Activated CD8-positive, alpha-beta T cell treated with anti-CD3 and anti-CD28 coated beads, Interleukin-2, amount 10 ng/mL, durations not matched to agents 7 days and 5 days (primary cell): ENCODE data around the gene MFRP. TPM values are rescaled to one million over a fixed set of nuclear protein-coding genes. Genes with fewer than 3 reads are reported as not detected.

Experiments used
- ATAC-seq: fragments of 150-1000 bp; cut with Tn5 transposase; one replicate; pipeline ENCODE4 v1.10.0; 2021; ENCODE audit warnings: moderate library complexity
- CTCF ChIA-PET: fragments of 350-600 bp; sonication (Branson Sonifier 250); formaldehyde crosslinking; loops from one replicate; lab custom pipeline; 2021; ENCODE audit warnings: antibody characterized with exemption; lab: Charles Lee
- POLR2A ChIA-PET: fragments of 350-600 bp; sonication (Branson Sonifier 250); formaldehyde crosslinking; loops from one replicate; lab custom pipeline; 2021; ENCODE audit warnings: antibody characterized with exemption; lab: Charles Lee
- DNase-seq: peaks from one replicate; pipeline ENCODE4 v3.0.0-alpha.2; 2020
- H3K27ac Mint-ChIP-seq: one replicate; pipeline ENCODE4 v1.8.0; 2021; ENCODE audit warnings: mild to moderate bottlenecking, mixed read lengths
- H3K27me3 Mint-ChIP-seq: one replicate; pipeline ENCODE4 v1.8.0; 2021; ENCODE audit warnings: low read depth, mixed read lengths
- H3K36me3 Mint-ChIP-seq: one replicate; pipeline ENCODE4 v1.8.0; 2021; ENCODE audit warnings: low read depth, mixed read lengths
- H3K4me1 Mint-ChIP-seq: one replicate; pipeline ENCODE4 v1.8.0; 2021; ENCODE audit warnings: low read depth, mixed read lengths
- H3K4me3 Mint-ChIP-seq: one replicate; pipeline ENCODE4 v1.8.0; 2021; ENCODE audit warnings: mild to moderate bottlenecking, mixed read lengths
- H3K9me3 Mint-ChIP-seq: one replicate; pipeline ENCODE4 v1.8.0; 2022; ENCODE audit warnings: mixed read lengths; ENCODE audit not compliant: insufficient read depth
- total RNA-seq, 2 experiments: library from RNA; stranded (reverse); gene quantifications; one replicate each; pipeline ENCODE4 v1.2.3, GENCODE V29; 2021

MFRP gene
- total RNA-seq, 2 experiments from 2014 or later: not detected

GRCh38 chr11:119335091-119335654 lies 11.3 kb downstream of the MFRP start:
- ChIA-PET CTCF (interaction anchor here (1.1 to 5.6 kb wide), 4 partner anchors 13 to 166 kb away, joined by 3 to 57 read pairs (median 20); no protein-coding TSS in a partner anchor), POLR2A (interaction anchor here (0.7 to 2.5 kb wide), 4 partner anchors 11 to 240 kb away, joined by 3 to 13 read pairs (median 6); a partner anchor contains a TSS)
- no peak for ATAC-seq
- Mint-ChIP-seq H3K27me3 (peaks cover 15% of the 10 kb centered on the region), H3K27ac (peak overlapping the region; percentile 96), H3K4me3 (peak overlapping the region; percentile 92), H3K4me1 (peaks cover 62% of the 10 kb centered on the region), H3K9me3 (no peaks in the 10 kb centered on the region), H3K36me3 (peaks cover 22% of the 10 kb centered on the region)
- DNase-seq: no peak

- ATAC-seq: peak; percentile 96
- Mint-ChIP-seq H3K9me3 (no peaks in the 10 kb centered on the region), H3K27ac (peak within 1 kb of the TSS; percentile 96), H3K36me3 (peaks cover 22% of the 10 kb centered on the region), H3K4me3 (peak within 1 kb of the TSS; percentile 92), H3K27me3 (peaks cover 20% of the 10 kb centered on the region), H3K4me1 (peaks cover 60% of the 10 kb centered on the region)
- DNase-seq: peak; percentile 98
- ChIA-PET CTCF (interaction anchor here (1.1 to 5.6 kb wide), 4 partner anchors 12 to 165 kb away, joined by 3 to 57 read pairs (median 20); no protein-coding TSS in a partner anchor), POLR2A (interaction anchor here (0.7 to 2.5 kb wide), 5 partner anchors 10 to 267 kb away, joined by 3 to 13 read pairs (median 4); partner anchors contain the start of gene VPS11)
Observed at GRCh38 chr11:119334174-119334930, 12.2 kb downstream of the MFRP start, which contains the start of gene RNF26. Gene RNF26, plus strand, starts transcription at chr11:119334527. Its CDS starts 596 bp downstream, at chr11:119335123.

GRCh38 chr11:119332111-119332765 lies 14.3 kb downstream of the MFRP start:
- Mint-ChIP-seq H3K27me3 (peaks cover 17% of the 10 kb centered on the region), H3K36me3 (peaks cover 16% of the 10 kb centered on the region), H3K4me3 (no peak overlapping the region), H3K9me3 (no peaks in the 10 kb centered on the region), H3K27ac (peak overlapping the region; percentile 22), H3K4me1 (peaks cover 42% of the 10 kb centered on the region)
- DNase-seq: no peak
- CTCF ChIA-PET: interaction anchor here (1.4 to 5.6 kb wide), 3 partner anchors 10 to 163 kb away, joined by 3 to 57 read pairs (median 3); no protein-coding TSS in a partner anchor
- no peak for ATAC-seq
- POLR2A ChIA-PET: no interaction called here

GRCh38 chr11:119330237-119330636 lies 16.3 kb downstream of the MFRP start:
- DNase-seq: no peak
- H3K27me3 Mint-ChIP-seq: peaks cover 17% of the 10 kb centered on the region
- no peak for ATAC-seq
- CTCF ChIA-PET: interaction anchor here (1.5 to 5.6 kb wide), 2 partner anchors 8 to 26 kb away, joined by 3 to 57 read pairs; no protein-coding TSS in a partner anchor
- no peaks in the 10 kb centered on the region for H3K9me3 Mint-ChIP-seq
- no peak overlapping the region for H3K4me3 Mint-ChIP-seq
- H3K27ac Mint-ChIP-seq: no peak overlapping the region
- POLR2A ChIA-PET: no interaction called here
- peaks cover 22% of the 10 kb centered on the region for H3K4me1 Mint-ChIP-seq
- H3K36me3 Mint-ChIP-seq: no peaks in the 10 kb centered on the region

GRCh38 chr11:119329320-119329719 lies 17.2 kb downstream of the MFRP start:
- Mint-ChIP-seq H3K36me3 (no peaks in the 10 kb centered on the region), H3K4me1 (peaks cover 17% of the 10 kb centered on the region), H3K27ac (no peak overlapping the region), H3K27me3 (peaks cover 17% of the 10 kb centered on the region), H3K9me3 (no peaks in the 10 kb centered on the region), H3K4me3 (no peak overlapping the region)
- ChIA-PET POLR2A (interaction anchor here (0.8 kb wide), 1 partner anchor 8 kb away, joined by 5 read pairs; no protein-coding TSS in a partner anchor), CTCF (interaction anchor here (1.1 to 1.5 kb wide), 2 partner anchors 9 to 27 kb away, joined by 3 to 4 read pairs; no protein-coding TSS in a partner anchor)
- DNase-seq (no peak), ATAC-seq (no peak)

GRCh38 chr11:119324189-119324588 lies 22.3 kb downstream of the MFRP start:
- DNase-seq: no peak
- Mint-ChIP-seq H3K27ac (no peak overlapping the region), H3K4me3 (no peak overlapping the region), H3K9me3 (no peaks in the 10 kb centered on the region), H3K36me3 (no peaks in the 10 kb centered on the region), H3K27me3 (peaks cover 2% of the 10 kb centered on the region), H3K4me1 (peaks cover 24% of the 10 kb centered on the region)
- ATAC-seq: no peak
- ChIA-PET CTCF (interaction anchor here (0.7 to 4.6 kb wide), 27 partner anchors 9 to 266 kb away, joined by 3 to 96 read pairs (median 5); partner anchors contain the start of genes C1QTNF5, C2CD2L, CBL and HINFP), POLR2A (interaction anchor here (0.8 to 4.5 kb wide), 4 partner anchors 10 to 229 kb away, joined by 4 to 20 read pairs (median 10); partner anchors contain the start of genes CBL and RNF26)

GRCh38 chr11:119323532-119324033 lies 22.9 kb downstream of the MFRP start:
- Mint-ChIP-seq H3K27ac (no peak overlapping the region), H3K4me3 (no peak overlapping the region), H3K36me3 (no peaks in the 10 kb centered on the region), H3K4me1 (peaks cover 28% of the 10 kb centered on the region), H3K27me3 (peaks cover 6% of the 10 kb centered on the region), H3K9me3 (no peaks in the 10 kb centered on the region)
- CTCF ChIA-PET: interaction anchor here (0.7 to 4.6 kb wide), 43 partner anchors 9 to 266 kb away, joined by 3 to 96 read pairs (median 4); partner anchors contain the start of genes C1QTNF5, C2CD2L, CBL and HINFP
- POLR2A ChIA-PET: interaction anchor here (0.8 to 4.5 kb wide), 5 partner anchors 11 to 229 kb away, joined by 4 to 20 read pairs (median 10); partner anchors contain the start of genes CBL and RNF26
- DNase-seq (peak; percentile 87), ATAC-seq (no peak)

- Mint-ChIP-seq H3K4me1 (peaks cover 29% of the 10 kb centered on the region), H3K27ac (no peak overlapping the region), H3K27me3 (peaks cover 9% of the 10 kb centered on the region), H3K4me3 (no peak overlapping the region), H3K9me3 (no peaks in the 10 kb centered on the region), H3K36me3 (no peaks in the 10 kb centered on the region)
- CTCF ChIA-PET: interaction anchor here (0.7 to 4.6 kb wide), 35 partner anchors 8 to 265 kb away, joined by 3 to 96 read pairs (median 5); partner anchors contain the start of genes C1QTNF5, C2CD2L, CBL and NLRX1
- no peak for ATAC-seq
- POLR2A ChIA-PET: interaction anchor here (1.0 to 4.5 kb wide), 4 partner anchors 11 to 228 kb away, joined by 4 to 20 read pairs (median 10); partner anchors contain the start of genes CBL and RNF26
- no peak for DNase-seq
Observed at GRCh38 chr11:119322921-119323531, 23.5 kb downstream of the MFRP start.

- Mint-ChIP-seq H3K4me3 (no peak overlapping the region), H3K9me3 (no peaks in the 10 kb centered on the region), H3K4me1 (peaks cover 32% of the 10 kb centered on the region), H3K36me3 (no peaks in the 10 kb centered on the region), H3K27ac (no peak overlapping the region), H3K27me3 (peaks cover 13% of the 10 kb centered on the region)
- DNase-seq (no peak), ATAC-seq (no peak)
- POLR2A ChIA-PET: interaction anchor here (0.6 to 4.5 kb wide), 5 partner anchors 12 to 227 kb away, joined by 4 to 20 read pairs (median 10); partner anchors contain the start of genes CBL and RNF26
- CTCF ChIA-PET: interaction anchor here (0.8 to 4.6 kb wide), 32 partner anchors 8 to 257 kb away, joined by 3 to 96 read pairs (median 6); partner anchors contain the start of genes C1QTNF5, C2CD2L, CBL and NLRX1
Observed at GRCh38 chr11:119322360-119322739, 24.2 kb downstream of the MFRP start.
